GM18505 (cell line): ENCODE data around the gene ERF.

Experiments
- ATAC-seq: cut with Tn5 transposase; IDR thresholded peaks from one replicate; pipeline ENCODE4 v1.9.1; 2021; ENCODE audit not compliant: unreplicated experiment
- POLR2A ChIP-seq: IDR thresholded peaks from 4 replicates; pipeline ENCODE4 v1.6.1; 2011; ENCODE audit warnings: borderline replicate concordance; ENCODE audit not compliant: insufficient read depth, insufficient read length; ENCODE audit errors: extremely low read depth

ERF gene

DNA sequence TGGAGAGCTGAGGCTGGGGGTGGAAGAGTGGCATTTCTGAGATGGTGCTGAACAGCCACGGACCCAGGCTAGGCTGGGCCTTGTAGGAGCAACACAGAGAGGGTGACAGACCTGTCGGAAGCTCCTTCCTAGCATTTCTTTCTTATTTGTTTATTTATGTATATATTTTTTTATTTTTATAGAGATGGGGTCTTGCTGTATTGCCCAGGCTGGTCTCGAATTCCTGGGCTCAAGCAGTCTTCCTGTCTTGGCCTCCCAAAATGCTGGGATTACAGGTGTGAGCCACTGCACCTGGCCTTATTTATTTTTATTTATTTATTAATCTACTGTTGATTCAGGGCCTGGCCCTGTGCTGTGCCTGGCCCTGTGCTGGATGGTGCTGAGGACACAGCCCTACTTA lies 20.6 kb upstream of the ERF start:
- no peak for ATAC-seq
- no peak for TF ChIP-seq POLR2A

GRCh38 chr19:42275103-42275502 lies 20.2 kb upstream of the ERF start:
- no peak for ATAC-seq
- no peak for TF ChIP-seq POLR2A

DNA sequence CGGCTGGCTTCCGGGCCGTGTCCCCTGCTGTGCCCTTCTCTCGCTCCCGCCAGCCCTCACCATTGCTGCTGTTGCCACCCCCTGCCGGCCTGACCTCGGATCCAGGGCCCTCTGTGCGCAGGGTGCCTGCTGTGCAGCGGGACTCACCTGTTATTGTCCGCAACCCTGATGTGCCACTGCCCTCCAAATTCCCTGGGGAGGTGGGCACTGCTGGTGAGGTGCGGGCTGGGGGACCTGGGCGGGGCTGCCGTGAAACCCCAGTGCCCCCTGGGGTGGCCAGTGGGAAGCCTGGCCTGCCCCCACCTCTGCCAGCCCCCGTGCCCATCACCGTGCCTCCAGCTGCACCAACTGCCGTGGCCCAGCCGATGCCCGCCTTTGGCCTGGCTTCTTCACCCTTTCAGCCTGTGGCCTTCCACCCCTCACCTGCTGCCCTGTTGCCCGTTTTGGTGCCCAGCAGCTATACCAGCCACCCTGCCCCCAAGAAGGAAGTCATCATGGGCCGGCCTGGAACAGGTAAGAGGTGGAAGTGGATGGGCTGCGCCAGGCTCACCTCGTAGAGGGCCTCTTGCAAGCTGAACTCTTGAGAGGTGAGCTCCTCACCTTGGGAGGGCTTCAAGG lies 19.2 kb upstream of the ERF start:
- no peak for TF ChIP-seq POLR2A
- no peak for ATAC-seq

- no peak for ATAC-seq
- TF ChIP-seq POLR2A: no peak
Observed at GRCh38 chr19:42273407-42274064, 18.6 kb upstream of the ERF start.

GRCh38 chr19:42272989-42273406 lies 18.1 kb upstream of the ERF start:
- no peak for TF ChIP-seq POLR2A
- no peak for ATAC-seq

- TF ChIP-seq POLR2A: no peak
- no peak for ATAC-seq
Observed at GRCh38 chr19:42272535-42272897, 17.6 kb upstream of the ERF start.

GRCh38 chr19:42271861-42272534 lies 17.1 kb upstream of the ERF start:
- no peak for ATAC-seq
- TF ChIP-seq POLR2A: no peak

DNA sequence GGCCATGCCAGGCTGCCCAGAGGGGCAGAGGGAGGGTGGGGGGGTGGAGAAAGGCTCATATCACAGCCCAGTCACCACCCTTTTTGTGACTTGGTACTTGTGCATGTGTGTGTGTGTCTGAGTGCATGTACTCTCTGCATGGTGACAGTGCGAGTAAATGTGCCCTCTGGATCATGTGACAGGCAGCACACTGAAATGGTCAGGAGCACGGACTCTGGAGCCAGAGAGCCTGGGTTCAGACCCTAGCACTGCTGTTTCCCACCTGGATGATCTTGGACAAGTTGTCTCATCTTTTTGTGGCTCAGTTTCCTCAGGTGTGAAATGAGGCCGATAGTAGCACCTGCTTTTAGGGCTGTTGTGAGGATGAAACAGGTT lies 16.1 kb upstream of the ERF start:
- TF ChIP-seq POLR2A: no peak
- ATAC-seq: no peak

DNA sequence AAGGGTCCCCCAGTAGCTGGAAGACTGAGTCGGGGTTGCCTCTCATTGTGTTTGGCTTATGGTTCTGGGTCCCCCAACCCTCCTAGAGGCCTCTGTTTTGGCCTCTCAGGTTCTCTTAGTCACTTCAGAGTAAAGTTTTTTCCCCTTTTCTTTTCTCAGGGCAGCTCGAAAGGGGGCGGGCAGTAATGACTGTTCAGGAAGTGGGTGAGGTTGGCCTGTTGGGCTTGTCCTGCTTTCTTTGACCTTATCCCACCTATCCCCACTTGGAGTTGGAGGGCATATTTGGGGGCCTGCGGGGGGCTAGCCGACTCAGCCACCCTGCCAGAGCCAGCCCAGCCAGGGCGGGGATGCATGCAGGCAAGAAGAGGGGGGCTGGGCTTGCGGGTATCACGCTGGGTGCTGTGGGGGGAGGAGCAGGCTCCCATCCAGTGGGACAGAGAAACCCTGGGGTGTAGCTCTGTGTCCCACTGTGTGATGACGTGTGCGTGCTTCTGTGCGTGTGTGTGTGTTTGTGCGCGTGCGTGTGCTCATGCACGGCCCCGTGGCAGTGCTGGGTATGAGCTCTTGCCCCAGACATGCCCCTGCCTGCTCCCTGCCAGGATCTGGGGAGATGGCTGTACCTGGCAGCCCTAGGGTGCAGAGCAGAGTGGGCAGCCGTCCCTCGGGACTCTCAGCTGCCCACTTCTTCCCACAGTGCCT lies 15.6 kb upstream of the ERF start:
- ATAC-seq: no peak
- peak; percentile 57 for TF ChIP-seq POLR2A

DNA sequence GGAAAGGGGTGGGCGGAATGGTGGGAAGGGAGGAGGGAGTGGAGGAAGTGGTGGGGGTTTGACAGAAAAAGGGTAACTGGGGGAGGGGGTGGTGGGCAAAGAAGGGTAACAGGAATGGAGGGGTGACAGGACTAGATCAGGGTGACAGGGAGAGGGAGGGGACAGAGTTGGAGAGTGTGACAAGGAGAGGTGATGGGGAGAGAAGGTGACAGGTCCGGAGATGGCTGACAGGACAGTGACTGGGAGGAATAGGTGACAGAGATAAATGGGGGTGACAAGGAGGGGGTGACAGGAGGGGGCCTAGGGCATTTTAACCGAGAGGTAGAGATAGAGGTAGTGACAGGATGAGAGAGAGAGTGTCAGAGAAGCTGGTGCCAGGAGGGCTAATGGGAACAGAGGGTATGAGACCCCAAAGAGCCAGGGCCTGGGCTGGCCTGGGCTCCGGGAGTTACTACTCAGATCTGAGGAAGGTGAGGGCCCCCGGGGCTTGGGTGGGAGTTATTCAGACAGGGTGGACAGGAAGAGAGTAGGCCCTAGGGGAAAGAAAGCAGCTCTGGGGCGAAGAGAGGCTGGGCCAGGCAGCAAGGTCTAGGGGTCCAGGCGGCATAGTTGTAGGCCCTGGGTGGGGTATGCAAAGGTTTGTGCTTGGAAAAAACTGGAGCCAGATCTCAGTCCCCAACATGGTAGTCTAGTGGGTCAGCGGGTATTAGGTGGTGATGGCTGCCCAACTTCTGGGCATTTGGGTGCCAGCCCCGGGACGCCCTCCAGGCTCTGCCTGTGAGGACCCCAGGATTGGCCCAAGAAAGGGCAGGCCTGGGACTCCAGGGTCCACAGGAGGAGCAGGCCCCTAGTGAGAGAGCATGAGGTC lies 14.8 kb upstream of the ERF start:
- no peak for ATAC-seq
- no peak for TF ChIP-seq POLR2A

DNA sequence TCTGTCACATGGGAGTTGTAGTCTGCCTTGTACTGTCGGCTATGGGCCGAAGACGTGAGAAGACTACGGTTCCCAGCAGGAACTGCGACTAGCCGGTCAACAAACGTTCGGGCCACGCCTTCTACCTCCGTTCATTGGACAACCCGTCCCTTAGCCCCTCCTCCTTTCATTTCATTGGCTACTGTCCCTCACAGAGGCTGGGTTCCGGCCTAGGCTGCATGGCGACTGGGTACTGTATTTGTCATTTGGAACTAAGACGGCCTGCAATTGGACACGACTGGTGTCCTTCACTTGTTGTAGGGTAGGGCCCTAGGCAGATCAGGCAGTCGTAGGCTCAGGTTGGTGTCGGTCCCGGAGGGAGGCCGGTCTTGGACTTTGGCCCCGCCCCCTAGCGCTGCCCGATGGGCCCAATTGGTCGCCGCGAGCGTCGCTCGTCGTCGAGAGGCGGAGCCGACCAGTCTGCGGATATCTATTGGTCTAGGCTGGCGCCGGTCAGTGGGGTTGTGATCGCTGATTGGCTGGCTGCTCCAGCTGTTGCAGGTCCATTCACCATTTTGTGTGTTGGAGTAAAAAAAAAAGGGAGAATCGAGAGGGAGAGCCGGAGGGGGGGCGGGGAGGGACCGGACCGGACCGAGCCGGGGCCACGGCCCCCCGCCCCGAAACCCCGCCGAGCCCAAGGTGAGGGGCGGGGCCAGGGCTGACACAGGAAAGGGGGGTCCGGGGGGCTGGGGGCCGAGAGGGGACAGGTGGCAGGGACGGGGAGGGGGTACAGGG lies 14.0 kb upstream of the ERF start, which contains the start of gene CIC:
TSS of gene CIC (plus strand) at position 549 of the 774 bp plus-strand sequence. CDS start 2,532 bp downstream, outside the sequence.
- peak; percentile 65 for ATAC-seq
- no peak for TF ChIP-seq POLR2A

DNA sequence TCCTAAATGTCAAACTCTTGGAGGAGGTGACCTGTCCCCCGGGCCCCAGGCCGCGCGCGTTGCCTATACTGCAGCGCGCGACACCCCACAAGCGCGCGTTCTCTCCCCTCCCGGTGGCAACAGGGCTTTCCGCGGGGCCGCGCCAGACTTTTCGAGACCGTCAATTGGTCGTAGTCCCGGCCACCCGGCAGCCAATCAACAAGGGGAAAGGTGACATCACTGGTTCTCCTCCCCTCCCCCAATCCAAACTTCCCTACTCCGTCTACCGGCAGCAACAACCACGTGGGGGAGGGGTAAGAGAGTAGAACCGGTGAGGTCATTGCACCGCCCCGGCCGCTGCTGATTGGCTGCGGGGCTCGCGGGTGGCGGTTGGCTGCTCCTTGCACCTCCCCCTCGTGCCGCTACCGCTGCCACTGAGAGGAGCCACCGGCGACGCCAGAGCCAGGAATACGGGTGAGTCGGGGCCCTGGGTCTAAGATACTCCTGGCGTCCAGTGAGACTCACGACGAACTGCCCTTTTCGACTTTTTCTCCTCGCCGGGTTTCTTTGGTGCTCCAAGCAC lies 13.3 kb upstream of the ERF start:
- peak; percentile 56 for ATAC-seq
- TF ChIP-seq POLR2A: peak; percentile 49
